Bronchial epithelial cell (primary cell): Measurements from ENCODE around the gene PPM1J. TPM values are rescaled to one million over a fixed set of nuclear protein-coding genes. Genes with fewer than 3 reads are reported as not detected.

Source experiments
- DNase-seq: peaks from one replicate; pipeline ENCODE4 v3.0.0-alpha.2; 2010; ENCODE audit warnings: low read depth
- FAIRE-seq: peaks from 2 replicates; lab custom pipeline; 2011; peaks lifted over from hg19 to GRCh38; lab: Jason Lieb, UNC
- H3K27me3 ChIP-seq: 2 replicates; pipeline ENCODE4 v1.5.1; 2011; ENCODE audit warnings: low read length; ENCODE audit not compliant: control insufficient read depth, insufficient read depth
- H3K36me3 ChIP-seq: 2 replicates; pipeline ENCODE4 v1.5.1; 2011; ENCODE audit warnings: low read length; ENCODE audit not compliant: control insufficient read depth, insufficient read depth
- H3K4me3 ChIP-seq: 2 replicates; pipeline ENCODE4 v1.5.1; 2011; ENCODE audit warnings: mild to moderate bottlenecking, low read depth, low read length, control low read depth
- total RNA-seq: library from RNA; depleted of rRNA; stranded (reverse); fragments of >200 nt; gene quantifications from 2 replicates; pipeline ENCODE4 v1.2.1, GENCODE V29; 2014
- TF ChIP-seq, protein P1 (sequence below): IDR thresholded peaks from 2 replicates; pipeline ENCODE4 v1.5.1; 2011; ENCODE audit warnings: mild to moderate bottlenecking, moderate library complexity, low read length, control low read depth, inconsistent platforms; ENCODE audit not compliant: insufficient read depth, severe bottlenecking

Gene PPM1J
- total RNA-seq, 1 donor from 2014 or later = 4.5 TPM

DNA sequence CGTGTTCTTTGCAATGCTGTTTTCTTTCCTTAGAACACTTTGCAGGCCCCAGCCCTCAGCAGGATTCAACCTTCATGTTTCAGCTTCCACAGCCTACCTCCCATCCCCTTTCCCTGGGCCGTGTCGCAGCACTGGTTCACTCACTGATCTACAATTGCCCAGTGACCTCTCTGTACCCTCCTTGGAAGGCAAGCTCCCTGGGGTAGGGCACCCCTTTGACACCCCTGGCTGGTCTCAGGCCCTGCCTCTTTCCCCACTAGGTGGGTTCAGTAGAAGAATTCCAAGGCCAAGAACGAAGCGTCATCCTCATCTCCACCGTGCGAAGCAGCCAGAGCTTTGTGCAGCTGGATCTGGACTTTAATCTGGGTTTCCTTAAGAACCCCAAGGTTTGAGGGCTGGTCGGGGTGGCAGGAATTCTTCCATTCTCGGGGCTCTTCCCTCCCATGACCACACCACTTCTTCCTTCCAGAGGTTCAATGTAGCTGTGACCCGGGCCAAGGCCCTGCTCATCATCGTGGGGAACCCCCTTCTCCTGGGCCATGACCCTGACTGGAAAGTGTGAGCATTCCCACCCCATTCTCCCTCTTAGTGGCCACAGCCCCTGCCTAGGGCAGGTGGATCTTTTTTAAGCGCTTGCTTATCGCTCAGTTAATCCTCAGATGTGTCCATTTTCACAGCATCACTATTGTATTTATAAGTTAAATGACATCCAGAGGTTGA is 15.5 kb downstream of the PPM1J start:
- H3K36me3 ChIP-seq = peaks cover 39% of the 10 kb centered on the region
- FAIRE-seq = no peak
- DNase-seq = no peak
- TF ChIP-seq, protein P1, sequence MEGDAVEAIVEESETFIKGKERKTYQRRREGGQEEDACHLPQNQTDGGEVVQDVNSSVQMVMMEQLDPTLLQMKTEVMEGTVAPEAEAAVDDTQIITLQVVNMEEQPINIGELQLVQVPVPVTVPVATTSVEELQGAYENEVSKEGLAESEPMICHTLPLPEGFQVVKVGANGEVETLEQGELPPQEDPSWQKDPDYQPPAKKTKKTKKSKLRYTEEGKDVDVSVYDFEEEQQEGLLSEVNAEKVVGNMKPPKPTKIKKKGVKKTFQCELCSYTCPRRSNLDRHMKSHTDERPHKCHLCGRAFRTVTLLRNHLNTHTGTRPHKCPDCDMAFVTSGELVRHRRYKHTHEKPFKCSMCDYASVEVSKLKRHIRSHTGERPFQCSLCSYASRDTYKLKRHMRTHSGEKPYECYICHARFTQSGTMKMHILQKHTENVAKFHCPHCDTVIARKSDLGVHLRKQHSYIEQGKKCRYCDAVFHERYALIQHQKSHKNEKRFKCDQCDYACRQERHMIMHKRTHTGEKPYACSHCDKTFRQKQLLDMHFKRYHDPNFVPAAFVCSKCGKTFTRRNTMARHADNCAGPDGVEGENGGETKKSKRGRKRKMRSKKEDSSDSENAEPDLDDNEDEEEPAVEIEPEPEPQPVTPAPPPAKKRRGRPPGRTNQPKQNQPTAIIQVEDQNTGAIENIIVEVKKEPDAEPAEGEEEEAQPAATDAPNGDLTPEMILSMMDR = no peak
- H3K27me3 ChIP-seq = no peaks in the 10 kb centered on the region
- H3K4me3 ChIP-seq = no peak overlapping the region

- Histone ChIP-seq H3K36me3 (peaks cover 43% of the 10 kb centered on the region), H3K4me3 (no peak overlapping the region), H3K27me3 (no peaks in the 10 kb centered on the region)
- no peak for DNase-seq
- FAIRE-seq = no peak
- TF ChIP-seq, protein P1 = no peak
Observed at GRCh38 chr1:112698366-112699310, 16.5 kb downstream of the PPM1J start.

DNA sequence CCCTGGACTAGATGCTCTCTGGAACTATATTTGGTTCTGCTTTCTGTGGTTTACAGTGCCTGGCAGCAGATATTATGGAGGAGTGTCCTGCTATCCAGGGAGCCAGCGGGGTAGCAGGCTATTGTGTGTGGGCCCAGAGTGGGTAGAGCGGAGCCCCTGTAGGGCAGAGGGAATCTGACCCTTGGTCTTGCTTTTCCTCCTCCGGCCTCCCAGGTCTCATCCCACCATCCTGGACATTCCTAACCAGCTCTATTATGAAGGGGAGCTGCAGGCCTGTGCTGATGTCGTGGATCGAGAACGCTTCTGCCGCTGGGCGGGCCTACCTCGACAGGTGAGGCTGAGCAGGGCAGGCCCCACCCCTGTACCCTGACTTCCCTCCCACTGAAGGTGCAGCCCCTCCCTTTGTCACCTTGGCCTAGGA is 17.3 kb downstream of the PPM1J start:
- H3K4me3 ChIP-seq = no peak overlapping the region
- H3K36me3 ChIP-seq = peaks cover 42% of the 10 kb centered on the region
- FAIRE-seq (no peak), DNase-seq (no peak)
- TF ChIP-seq, protein P1 = no peak
- H3K27me3 ChIP-seq = no peaks in the 10 kb centered on the region

GRCh38 chr1:112696578-112697314 is 18.4 kb downstream of the PPM1J start:
- H3K4me3 ChIP-seq = no peak overlapping the region
- no peaks in the 10 kb centered on the region for H3K27me3 ChIP-seq
- TF ChIP-seq, protein P1 = no peak
- DNase-seq = no peak
- FAIRE-seq = no peak
- H3K36me3 ChIP-seq = peaks cover 45% of the 10 kb centered on the region

- TF ChIP-seq, protein P1 = no peak
- peaks cover 36% of the 10 kb centered on the region for H3K36me3 ChIP-seq
- no peak overlapping the region for H3K4me3 ChIP-seq
- no peaks in the 10 kb centered on the region for H3K27me3 ChIP-seq
- FAIRE-seq = no peak
- no peak for DNase-seq
Observed at GRCh38 chr1:112695276-112695675, 19.9 kb downstream of the PPM1J start.
